Measurements from ENCODE around the gene VWA2.

GRCh38 chr10:114281006-114281405, 42.0 kb downstream of the VWA2 start:
- TF ChIP-seq, protein P1, sequence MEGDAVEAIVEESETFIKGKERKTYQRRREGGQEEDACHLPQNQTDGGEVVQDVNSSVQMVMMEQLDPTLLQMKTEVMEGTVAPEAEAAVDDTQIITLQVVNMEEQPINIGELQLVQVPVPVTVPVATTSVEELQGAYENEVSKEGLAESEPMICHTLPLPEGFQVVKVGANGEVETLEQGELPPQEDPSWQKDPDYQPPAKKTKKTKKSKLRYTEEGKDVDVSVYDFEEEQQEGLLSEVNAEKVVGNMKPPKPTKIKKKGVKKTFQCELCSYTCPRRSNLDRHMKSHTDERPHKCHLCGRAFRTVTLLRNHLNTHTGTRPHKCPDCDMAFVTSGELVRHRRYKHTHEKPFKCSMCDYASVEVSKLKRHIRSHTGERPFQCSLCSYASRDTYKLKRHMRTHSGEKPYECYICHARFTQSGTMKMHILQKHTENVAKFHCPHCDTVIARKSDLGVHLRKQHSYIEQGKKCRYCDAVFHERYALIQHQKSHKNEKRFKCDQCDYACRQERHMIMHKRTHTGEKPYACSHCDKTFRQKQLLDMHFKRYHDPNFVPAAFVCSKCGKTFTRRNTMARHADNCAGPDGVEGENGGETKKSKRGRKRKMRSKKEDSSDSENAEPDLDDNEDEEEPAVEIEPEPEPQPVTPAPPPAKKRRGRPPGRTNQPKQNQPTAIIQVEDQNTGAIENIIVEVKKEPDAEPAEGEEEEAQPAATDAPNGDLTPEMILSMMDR (IDR thresholded peaks at IDR 0.05 in 4 of 5, conservative IDR thresholded peaks at IDR 0.05 in 1 of 5), result no peak
- no peak for TF ChIP-seq POLR2A (IDR thresholded peaks at IDR 0.05)
